IMR-90 (cell line): ENCODE results near the gene CMTM7. TPM values are rescaled to one million over a fixed set of nuclear protein-coding genes. Genes with fewer than 3 reads are reported as not detected.
A peak's percentile ranks its signal among the peaks of the same experiment; 100 is the strongest.

Source experiments
- CEBPB ChIP-seq: IDR thresholded peaks from 2 replicates; pipeline ENCODE4 v1.6.1; 2012; ENCODE audit warnings: low read depth, low read length, improper control_type of control experiment
- CHD1 ChIP-seq: IDR thresholded peaks from 2 replicates; pipeline ENCODE4 v1.6.1; 2012; ENCODE audit warnings: low read depth, low read length, improper control_type of control experiment
- FOS ChIP-seq: fragments of 150-350 bp; IDR thresholded peaks from 2 replicates; pipeline ENCODE4 v1.6.1; 2016; ENCODE audit warnings: low read depth, low read length
- MAZ ChIP-seq: IDR thresholded peaks from 2 replicates; pipeline ENCODE4 v1.6.1; 2012; ENCODE audit warnings: low read depth, mild to moderate bottlenecking, low read length, improper control_type of control experiment, moderate library complexity, borderline replicate concordance
- MXI1 ChIP-seq: IDR thresholded peaks from 2 replicates; pipeline ENCODE4 v1.6.1; 2012; ENCODE audit warnings: low read depth, mild to moderate bottlenecking, low read length, moderate library complexity, borderline replicate concordance
- RAD21 ChIP-seq: IDR thresholded peaks from 2 replicates; pipeline ENCODE4 v1.6.1; 2012; ENCODE audit warnings: low read length, improper control_type of control experiment
- RFX5 ChIP-seq: IDR thresholded peaks from 2 replicates; pipeline ENCODE4 v1.8.0; 2012; ENCODE audit warnings: low read depth, mild to moderate bottlenecking, low read length, moderate library complexity
- polyA plus RNA-seq, 3 experiments: library from polyadenylated mRNA; depleted of rRNA; stranded (reverse); fragments of >200 nt; gene quantifications; 2 replicates each; pipeline ENCODE4 v1.2.3, GENCODE V29; 2012; ENCODE audit warnings: low replicate concordance in 1 of 3
- total RNA-seq: library from RNA; depleted of rRNA; stranded (reverse); fragments of >200 nt; gene quantifications from 2 replicates; pipeline ENCODE4 v1.2.3, GENCODE V29; 2012
- TF ChIP-seq, protein P1 (sequence below): fragments of 150-350 bp; IDR thresholded peaks from 2 replicates; pipeline ENCODE4 v1.6.1; 2017; ENCODE audit warnings: mild to moderate bottlenecking, antibody characterized with exemption, low read length, low read depth

Gene CMTM7
- total and polyA plus RNA-seq, 2 of the 4 experiments (the other 2 are of a cell fraction) = 3.4 to 31.4 TPM

- TF ChIP-seq, protein P1, sequence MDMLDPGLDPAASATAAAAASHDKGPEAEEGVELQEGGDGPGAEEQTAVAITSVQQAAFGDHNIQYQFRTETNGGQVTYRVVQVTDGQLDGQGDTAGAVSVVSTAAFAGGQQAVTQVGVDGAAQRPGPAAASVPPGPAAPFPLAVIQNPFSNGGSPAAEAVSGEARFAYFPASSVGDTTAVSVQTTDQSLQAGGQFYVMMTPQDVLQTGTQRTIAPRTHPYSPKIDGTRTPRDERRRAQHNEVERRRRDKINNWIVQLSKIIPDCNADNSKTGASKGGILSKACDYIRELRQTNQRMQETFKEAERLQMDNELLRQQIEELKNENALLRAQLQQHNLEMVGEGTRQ = peak; percentile 45; the same call in 1 of the 2 replicates
- TF ChIP-seq RAD21 (no peak; the same call in 1 of the 2 replicates), MXI1 (peak; percentile 71; the same call in 1 of the 2 replicates), CEBPB (no peak), CHD1 (no peak), RFX5 (no peak), FOS (no peak), MAZ (no peak)
Measured at GRCh38 chr3:32391643-32392535, at the start of gene CMTM7 (continued).
